GM21717 (cell line): ENCODE data around the gene DMAC2L.
"Not testable (repeated sequence)": the region's sequence is repeated elsewhere in the genome, so short reads cannot be mapped to it uniquely, and the experiment has no call there.

Source experiments
- ATAC-seq: cut with Tn5 transposase; IDR thresholded peaks from one replicate; pipeline ENCODE4 v1.9.1; 2021; ENCODE audit warnings: mild to moderate bottlenecking, moderate library complexity; ENCODE audit not compliant: unreplicated experiment

Gene DMAC2L

DNA sequence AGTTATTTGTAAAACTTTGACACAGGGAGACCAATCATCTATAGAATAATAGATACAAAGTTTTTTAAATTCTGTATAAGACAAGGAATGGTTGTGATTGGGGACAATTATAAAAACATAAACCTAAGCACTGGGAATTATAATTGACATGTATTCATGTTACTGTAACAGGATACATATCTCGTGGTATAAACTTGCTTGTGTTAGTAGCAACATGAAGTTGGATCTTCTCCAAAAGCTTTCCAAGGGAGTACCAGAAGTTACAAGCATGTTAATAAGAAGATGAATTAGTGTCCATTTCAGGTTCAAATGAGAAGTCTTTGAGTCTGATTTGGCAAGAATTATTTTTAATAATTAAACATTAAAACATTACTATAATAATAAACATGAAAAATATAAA lies 42.4 kb downstream of the DMAC2L start:
- no peak for ATAC-seq

DNA sequence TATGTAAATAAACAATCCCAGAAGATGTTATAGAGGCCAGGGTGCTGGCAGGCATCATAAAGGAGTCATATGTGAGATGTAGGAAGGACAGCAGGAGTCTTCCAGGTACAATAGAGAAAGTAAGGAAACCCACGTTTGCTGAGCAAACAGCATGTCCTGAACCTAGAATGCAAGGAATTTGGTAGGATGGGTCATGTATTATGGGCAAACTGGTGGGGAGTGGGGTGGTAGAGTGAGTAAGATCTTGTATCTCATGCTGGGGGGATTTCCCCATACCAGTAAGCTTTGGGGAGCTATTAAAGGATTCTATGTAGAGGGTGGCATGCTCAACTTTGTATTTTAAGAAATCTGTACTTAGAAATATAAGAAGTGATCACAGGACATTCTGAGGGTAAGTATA lies 43.6 kb downstream of the DMAC2L start:
- ATAC-seq, result no peak

DNA sequence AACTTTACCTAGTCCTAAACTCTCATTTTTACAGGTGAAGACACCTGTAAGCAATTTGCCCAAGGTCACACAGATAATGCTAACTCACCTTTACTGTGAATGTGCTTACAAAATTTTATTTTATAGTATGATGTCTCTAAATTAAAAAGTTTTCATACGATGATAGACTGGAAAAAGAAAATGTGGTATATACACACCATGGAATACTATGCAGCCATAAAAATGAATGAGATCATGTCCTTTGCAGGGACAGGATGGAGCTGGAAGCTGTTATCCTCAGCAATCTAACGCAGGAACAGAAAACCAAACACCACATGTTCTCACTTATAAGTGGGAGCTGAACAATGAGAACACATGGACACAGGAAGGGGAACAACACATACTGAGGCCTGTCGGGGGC lies 44.2 kb downstream of the DMAC2L start:
- not testable (repeated sequence) for ATAC-seq

GRCh38 chr14:50357124-50357523 lies 45.0 kb downstream of the DMAC2L start:
- no peak for ATAC-seq

GRCh38 chr14:50357753-50358395 lies 45.8 kb downstream of the DMAC2L start:
- no peak for ATAC-seq

DNA sequence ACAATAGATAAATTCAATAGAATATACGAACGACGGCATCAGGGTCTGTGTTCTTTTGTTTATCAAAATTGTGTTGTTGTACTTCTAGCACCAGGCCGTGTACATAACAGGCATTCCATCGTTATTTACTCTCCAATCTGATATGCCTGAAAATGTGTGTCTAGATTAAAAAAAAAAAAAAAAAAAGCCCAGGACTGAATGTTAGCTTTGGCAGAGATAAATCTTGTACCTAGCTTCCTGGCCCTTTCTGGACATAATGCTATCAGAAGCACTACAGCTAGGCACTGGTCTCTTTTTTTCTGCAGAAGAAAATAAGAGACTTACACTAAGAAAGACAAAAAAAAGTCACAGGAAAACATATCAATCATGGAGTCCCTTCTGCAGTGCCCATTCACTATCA lies 47.5 kb downstream of the DMAC2L start:
- no peak for ATAC-seq

DNA sequence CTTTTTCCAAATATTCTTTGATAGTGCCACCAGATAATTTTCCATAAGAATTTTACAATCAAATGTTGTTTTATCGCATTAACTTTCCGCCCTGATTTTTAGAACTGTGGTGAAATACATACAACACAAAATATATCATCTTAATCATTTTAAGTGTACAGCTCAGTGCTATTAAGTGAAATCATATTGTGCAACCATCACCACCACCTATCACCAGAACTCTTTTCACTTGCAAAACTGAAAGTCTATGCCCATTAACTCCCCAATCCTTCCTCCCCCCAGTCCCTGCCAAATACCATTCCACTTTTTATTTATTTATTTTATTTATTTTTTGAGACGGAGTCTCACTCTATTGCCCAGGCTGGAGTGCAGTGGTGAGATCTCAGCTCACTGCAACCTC lies 48.0 kb downstream of the DMAC2L start:
- ATAC-seq, result no peak

DNA sequence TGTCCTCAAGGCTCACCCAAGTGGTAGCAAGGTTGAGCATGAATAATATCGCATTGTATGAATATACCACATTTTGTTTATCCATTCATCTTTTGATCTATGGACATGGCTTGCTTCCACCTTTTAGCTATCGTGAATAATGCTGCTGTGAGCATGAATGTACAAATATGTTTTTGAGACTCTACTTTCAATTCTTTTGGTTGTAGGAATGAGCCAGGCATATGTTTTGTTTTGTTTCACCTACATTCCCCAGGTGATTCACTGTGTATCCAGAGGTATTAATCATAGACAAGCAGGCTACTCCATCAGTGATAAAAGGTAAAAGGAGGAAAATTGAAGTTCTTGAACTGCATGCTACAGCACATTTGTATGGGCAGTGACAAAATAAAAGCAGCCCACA lies 48.7 kb downstream of the DMAC2L start:
- ATAC-seq, result no peak

GRCh38 chr14:50361473-50362403 lies 49.6 kb downstream of the DMAC2L start:
- ATAC-seq, result not testable (repeated sequence)

DNA sequence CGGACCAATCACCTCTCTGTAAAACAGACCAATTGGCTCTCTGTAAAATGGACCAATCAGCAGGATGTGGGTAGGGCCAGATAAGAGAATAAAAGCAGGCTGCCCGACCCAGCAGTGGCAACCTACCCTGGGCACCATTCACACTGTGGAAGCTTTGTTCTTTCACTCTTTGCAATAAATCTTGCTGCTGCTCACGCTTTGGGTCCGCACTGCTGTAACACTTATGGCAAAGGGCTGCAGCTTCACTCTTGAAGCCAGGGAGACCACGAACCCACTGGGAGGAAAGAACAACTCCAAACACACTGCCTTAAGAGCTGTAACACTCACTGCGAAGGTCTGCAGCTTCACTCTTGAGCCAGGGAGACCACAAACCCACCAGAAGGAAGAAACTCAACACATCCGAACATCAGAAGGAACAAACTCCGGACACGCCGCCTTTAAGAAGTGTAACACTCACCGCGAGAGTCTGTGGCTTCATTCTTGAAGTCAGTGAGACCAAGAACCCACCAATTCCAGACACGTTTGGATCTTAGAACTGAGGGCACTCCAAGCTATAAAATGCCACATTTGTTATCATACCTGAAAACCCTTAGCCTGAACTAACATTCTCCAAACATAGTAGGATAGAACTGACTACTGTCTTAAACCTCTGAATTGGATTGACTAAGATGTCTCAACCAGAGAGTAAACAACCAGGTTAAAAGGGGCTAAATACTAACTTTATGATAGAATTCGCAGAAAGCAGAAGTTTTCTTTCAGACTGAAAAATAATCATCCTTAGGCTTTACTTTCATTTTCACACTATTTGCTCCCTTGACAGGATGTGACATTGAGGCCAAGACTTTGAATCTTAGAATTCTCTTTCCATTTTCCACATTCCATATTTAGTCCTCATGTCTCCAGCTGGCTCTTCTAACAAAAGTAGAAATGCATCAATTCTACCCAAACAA lies 50.9 kb downstream of the DMAC2L start:
- peak; percentile 32 for ATAC-seq

GRCh38 chr14:50363714-50364111 lies 51.6 kb downstream of the DMAC2L start:
- ATAC-seq, result peak; percentile 98

- ATAC-seq, result no peak
Measured at GRCh38 chr14:50364792-50365191, 52.7 kb downstream of the DMAC2L start.

GRCh38 chr14:50365572-50365971 lies 53.4 kb downstream of the DMAC2L start:
- ATAC-seq, result not testable (repeated sequence)

- ATAC-seq, result no peak
Measured at GRCh38 chr14:50366115-50366514, 54.0 kb downstream of the DMAC2L start.

DNA sequence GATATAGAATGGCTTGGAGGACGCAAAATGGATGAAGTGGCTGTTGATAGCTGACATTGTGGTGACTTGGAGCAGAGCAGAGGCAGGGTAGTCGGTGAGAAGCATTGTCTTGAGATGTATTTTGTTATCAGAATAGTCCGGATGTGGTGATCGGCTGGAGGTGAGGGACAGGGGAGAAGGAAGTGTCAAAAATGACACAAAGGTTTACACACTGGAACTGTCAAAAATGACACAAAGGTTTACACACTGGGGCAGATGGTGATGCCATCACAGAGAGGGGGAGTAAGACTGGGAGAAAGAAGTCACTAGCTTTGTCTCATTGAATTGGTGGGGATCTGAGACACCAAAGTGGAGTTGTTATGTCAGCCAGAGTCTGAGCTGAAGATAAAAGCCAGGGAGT lies 54.5 kb downstream of the DMAC2L start:
- no peak for ATAC-seq

DNA sequence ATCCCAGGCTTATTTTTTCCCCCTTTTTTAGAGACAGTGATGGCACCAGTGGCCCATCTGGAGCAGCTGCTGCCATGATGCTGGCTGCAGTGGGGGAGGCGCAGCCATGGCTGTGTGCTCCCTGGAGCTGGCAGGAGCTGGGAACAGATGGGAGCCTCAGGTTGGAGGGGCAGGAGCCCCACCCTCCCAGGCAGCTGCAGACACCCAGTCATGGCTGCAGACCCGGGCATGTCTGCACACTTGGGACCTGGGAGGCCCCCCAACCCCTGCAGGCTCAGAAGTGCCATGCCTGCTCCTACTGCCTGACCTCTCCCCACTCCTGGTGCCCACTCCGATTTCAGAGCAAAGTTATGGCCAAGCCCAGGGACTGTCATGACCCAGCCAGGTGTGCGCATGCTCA lies 59.4 kb downstream of the DMAC2L start:
- no peak for ATAC-seq

DNA sequence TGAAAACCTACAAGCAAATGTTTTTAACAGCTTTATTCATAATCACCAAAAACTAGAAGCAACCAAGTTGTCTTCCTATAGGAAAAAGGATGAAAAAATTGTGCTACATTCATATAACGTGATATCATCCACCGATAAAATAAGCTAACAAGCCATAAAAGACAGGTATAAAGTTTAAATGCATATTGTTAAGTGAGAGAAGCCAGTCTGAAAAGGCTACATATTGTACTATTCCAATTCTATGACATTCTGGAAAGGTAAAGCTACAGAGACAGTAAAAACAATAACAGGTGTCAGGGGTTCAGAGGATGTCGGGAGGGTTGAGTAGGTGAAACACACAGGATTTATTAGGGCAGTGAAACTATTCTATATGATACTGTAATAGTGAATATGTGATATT lies 61.8 kb downstream of the DMAC2L start:
- ATAC-seq, result no peak

DNA sequence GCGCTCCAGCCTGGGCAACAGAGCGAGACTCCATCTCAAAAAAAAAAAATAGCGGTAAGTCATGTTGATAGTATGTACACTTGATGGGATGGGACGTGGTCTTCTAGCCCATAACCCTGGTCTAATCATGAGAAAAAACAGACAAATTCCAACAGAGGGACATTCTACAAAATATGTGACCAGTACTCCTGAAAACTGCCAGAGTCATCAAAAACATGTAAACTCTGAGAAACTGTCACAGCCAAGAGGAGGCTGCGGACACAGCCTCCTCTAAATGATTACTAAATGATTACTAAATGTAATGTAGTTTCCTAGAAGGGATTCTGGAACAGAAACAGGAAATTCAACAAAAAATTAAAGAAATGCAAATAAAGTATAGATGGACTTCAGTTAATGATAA lies 63.6 kb downstream of the DMAC2L start:
- ATAC-seq, result no peak
